ENCODE data around the gene ZBTB7C.

GRCh38 chr18:48116017-48116416 is 293.2 kb downstream of the ZBTB7C start:
- TF ChIP-seq TAF1 (IDR thresholded peaks at IDR 0.05; ENCODE audit: borderline replicate concordance, insufficient read depth, low read length) (no peak), POLR2AphosphoS5 (IDR thresholded peaks at IDR 0.05; ENCODE audit: low read depth, low read length) (no peak), SIN3A (IDR thresholded peaks at IDR 0.05; ENCODE audit: borderline replicate concordance, insufficient read depth, low read length) (no peak), FOXP2 (optimal IDR thresholded peaks at IDR 0.05; ENCODE audit: borderline replicate concordance, extremely low read depth, extremely low read length, insufficient read depth) (no peak)
